Hindlimb muscle (tissue), 1 donor: Measurements from ENCODE around the gene FZD2. TPM values are rescaled to one million over a fixed set of nuclear protein-coding genes. Genes with fewer than 3 reads are reported as not detected.

Experiments
- DNase-seq: peaks from one replicate; pipeline ENCODE4 v3.0.0-alpha.2; 2013
- polyA plus RNA-seq: library from polyadenylated mRNA; unstranded; fragments of 120-200 nt; gene quantifications from one replicate; pipeline ENCODE4 v1.2.1, GENCODE V29; 2013; ENCODE audit not compliant: insufficient read length

FZD2 gene
- polyA plus RNA-seq, 1 donor = 13.9 TPM

DNA sequence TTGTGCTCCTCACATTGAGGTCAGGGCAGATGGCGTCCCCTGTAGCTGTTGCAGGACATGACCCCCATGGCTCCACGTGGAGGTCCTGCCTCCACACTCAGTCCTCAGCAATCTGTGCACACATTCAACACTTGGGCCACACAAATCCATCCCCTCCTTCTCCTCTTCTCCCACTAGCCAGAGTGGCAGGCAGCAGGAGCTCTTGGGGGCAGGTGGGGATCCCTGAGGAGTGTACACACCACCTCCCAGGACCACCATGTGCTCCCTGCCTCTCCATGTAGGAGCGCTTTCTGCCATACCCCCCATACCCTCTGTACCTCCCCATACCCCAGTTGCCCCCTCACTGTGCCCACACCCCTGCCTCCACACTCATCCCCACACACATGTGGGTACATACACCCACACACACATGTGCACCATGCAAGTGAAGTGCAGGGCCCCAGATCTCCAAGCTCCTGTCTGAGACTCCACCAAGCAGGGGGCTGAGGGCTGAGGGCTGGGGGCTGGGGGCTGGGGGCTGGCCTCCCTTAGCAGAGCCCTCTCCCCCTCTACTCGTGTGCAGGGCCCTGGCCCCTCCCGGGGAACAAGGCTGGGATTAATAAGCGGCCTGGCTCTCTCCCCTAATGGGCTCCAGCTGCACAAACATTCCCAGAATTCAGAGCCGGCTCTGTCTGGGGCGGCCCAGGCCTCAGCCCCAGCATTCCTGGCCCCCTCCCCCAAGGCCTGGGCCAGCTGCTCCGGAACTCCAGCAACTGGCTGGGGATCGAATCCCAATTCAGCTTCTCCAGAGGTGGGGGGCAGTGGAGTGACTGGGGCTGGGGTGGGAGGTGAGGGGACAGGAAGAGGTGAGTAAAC, 50.8 kb downstream of the FZD2 start:
- peak; percentile 73 for DNase-seq

DNA sequence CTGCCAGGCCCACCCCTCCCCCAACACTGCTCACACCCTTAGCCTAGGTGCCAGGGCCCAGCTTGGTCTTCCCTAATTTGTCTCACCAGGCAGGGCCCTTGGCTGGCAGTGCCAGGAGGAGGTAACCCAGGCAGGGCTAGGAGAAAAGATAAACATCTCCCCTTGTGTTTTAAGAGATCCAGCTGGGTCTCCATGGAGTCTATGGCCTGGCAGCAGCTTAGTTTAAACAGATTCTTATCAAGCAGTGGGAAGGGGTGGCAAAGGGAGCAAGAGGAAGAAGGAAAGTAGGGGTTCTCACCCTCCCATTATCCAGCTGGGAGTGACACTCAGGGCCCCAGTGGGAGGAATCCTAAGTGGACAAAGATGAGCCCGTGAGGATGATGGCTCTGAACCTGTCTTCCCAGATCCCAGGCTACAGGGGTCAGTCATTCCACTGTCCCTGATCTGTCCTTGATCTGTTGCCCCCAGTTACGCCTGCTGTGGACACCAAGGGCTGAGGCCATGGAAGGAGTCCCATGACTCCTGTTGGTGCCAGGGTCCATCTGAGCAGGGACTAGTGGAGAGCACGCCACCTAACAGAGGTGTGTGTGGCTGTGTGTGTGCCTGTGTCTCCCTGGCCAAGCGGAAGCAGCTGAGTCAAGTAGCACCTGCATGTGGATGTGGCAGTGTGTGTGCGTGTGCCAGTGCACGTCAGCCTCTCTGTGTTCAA, 51.6 kb downstream of the FZD2 start:
- no peak for DNase-seq

DNA sequence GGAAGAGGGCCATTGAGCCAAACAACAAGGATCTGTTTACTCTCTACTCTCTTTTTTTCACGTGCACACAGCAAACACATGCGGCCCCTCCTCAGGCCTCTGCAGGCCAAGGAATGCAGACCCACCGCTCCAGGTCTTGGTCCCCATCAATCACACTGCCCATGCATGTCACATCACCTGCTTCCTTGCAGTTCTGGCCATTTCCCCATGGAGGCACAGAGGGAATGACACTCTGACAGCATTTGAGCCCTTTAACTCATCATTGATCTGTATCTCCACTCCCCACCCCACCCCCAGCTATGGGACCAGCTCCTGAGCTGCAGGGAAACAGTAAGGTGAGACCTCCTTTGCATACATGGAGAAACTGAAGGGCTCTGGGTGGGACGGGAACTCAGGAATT, 53.0 kb downstream of the FZD2 start:
- DNase-seq = no peak

Other genes starting within 250 kb of the FZD2 start
- 1.1 TPM for gene RUNDC3A, start 248.9 kb upstream of the FZD2 start, polyA plus RNA-seq
- gene SLC25A39, start 232.7 kb upstream of the FZD2 start, polyA plus RNA-seq = 54.8 TPM
- gene GRN, start 212.2 kb upstream of the FZD2 start, polyA plus RNA-seq = 277 TPM
- gene FAM171A2, start 193.6 kb upstream of the FZD2 start, polyA plus RNA-seq = 166 TPM
- gene ITGA2B, start 167.8 kb upstream of the FZD2 start, polyA plus RNA-seq = 3.8 TPM
- gene GPATCH8, start 54.1 kb upstream of the FZD2 start, polyA plus RNA-seq = 34.8 TPM
- gene MEIOC, start 99.0 kb downstream of the FZD2 start, polyA plus RNA-seq = 0.81 TPM
- gene CCDC43, start 132.3 kb downstream of the FZD2 start, polyA plus RNA-seq = 31.4 TPM
- gene DBF4B, start 151.2 kb downstream of the FZD2 start, polyA plus RNA-seq = 8.0 TPM
- 1.4 TPM for gene ADAM11, start 201.5 kb downstream of the FZD2 start, polyA plus RNA-seq